NCI-H2107 (cell line): ENCODE measurements around the gene APBB2.
"Not testable (repeated sequence)": the region's sequence is repeated elsewhere in the genome, so short reads cannot be mapped to it uniquely, and the experiment has no call there.

Experiments used
- DNase-seq: peaks from one replicate; lab custom pipeline; 2025; lab: John Stamatoyannopoulos, UW

APBB2 gene

DNA sequence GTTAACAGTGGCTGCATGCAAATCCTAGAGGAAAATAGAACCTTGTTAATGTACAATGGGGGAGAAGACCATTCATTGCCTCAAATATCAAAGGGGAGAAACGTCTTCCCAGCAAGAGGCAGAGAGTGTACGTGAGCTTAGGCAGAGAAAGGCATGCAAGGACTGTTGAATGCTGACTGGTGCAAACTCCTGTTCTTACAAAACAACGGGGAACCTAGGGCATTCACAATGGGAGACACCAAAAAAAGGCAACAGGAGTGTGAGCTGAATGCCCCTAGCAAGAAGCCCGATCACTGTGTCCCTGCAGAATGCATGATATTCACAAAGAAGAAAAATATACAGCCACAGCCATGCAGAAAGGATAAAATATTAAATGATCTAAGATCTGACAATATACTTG is 279.7 kb downstream of the APBB2 start:
- DNase-seq = no peak

- DNase-seq = no peak
Measured at GRCh38 chr4:40933272-40934053, 280.9 kb downstream of the APBB2 start.

DNA sequence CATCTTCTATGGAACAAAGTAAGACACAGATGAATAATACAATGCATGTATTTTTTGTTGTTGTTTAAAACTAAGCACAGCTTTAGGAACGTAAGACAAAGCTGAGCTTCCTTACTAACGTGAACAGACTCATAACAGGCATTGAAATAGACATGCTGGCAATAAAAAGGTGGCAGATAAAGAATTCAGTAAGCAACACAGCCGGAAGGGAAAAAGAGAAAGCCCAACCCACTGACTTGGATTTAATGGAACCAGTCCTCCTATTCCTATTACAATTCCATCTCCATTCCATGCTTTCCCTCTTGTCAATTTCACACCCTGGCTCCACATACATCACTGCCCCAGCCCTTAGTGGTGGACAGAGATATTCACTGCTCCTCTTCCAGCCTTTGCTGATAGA is 282.5 kb downstream of the APBB2 start:
- DNase-seq = no peak

DNA sequence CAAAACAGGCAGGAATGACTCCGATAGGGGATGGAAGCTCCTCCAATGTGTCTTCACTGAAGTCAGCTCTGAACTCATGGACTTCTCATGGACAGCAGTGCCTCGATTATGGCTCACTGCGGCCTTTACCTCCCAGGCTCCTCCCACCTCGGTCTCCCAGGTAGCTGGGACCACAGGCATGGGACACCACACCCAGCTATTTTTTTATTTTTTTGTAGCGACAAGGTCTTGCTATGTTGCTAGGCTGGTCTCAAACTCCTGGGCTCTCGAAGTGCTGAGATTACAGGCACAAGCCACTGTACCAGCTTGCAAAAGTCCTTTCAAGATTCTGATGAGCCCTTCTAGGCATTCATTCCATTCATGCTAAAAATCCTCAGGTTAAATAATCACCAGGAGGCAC is 283.1 kb downstream of the APBB2 start:
- DNase-seq = no peak

GRCh38 chr4:40927074-40927473 is 287.3 kb downstream of the APBB2 start:
- DNase-seq = no peak

DNA sequence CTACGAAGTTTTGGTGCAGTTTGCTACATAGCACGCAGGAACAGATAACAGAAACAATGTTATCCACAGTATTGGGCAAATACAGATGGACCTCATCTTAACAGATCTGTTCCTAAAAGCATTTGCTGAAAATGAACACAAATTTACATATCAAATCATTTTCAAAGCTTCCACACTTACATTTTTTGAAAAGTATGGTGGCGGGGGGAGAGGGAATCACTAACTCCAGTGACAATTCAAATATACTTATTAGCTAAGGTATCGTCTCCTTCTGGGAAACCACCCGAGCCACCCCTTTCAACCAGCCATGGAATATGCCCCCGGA is 289.6 kb downstream of the APBB2 start:
- no peak for DNase-seq

GRCh38 chr4:40924096-40924792 is 290.1 kb downstream of the APBB2 start:
- DNase-seq = peak; percentile 1

DNA sequence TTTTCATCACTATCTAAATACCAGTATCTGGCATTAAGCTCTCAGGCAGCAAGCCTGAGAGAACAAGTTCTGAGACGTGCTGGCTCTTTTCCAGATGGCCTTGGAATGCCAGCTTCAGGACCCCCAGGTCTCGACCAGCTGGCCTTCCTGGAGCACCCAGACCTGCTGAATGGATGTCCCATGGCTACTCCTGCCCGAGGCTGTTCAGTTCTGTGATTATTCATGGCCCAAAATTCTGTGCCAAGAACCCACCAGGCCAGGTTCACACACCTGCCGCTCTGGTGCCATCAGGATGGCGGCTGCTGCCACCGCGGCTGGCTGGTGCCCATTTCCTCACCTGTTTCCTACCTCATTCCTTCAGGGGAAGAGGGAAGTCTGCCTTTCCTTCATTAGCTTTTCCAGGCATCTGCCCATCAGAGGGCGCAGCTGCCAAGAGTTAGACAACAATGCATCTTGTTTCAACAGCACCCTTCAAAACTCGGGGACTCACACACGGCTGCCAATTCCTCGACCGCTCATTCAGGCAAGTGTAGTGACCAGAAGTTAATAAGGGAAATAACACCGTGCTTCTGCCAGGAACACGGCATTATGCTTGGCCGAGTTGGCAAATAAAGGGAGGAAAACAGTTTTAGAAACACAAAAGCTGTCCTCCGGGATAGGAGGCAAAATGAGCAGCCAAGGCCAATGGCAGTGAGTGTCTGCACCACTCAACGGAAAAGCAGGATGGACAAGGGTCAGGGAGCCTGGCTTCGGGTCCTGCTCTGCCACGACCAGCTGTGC is 290.8 kb downstream of the APBB2 start:
- no peak for DNase-seq

DNA sequence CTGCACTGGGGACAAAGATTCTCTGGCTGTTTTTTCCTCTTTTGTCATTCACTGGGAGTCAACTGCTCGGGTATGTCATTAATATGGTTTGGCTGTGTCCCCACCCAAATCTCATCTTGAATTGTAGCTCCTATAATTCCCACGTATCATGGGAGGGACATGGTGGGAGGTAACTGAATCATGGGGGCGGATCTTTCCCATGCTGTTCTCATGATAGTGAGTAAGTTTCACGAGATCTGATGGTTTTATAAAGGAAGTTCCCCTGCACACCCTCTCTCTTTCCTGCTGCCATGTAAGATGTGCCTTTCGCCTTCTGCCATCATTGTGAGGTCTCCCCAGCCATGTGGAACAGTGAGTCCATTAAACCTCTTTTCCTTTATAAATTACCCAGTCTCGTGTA is 294.4 kb downstream of the APBB2 start:
- not testable (repeated sequence) for DNase-seq

DNA sequence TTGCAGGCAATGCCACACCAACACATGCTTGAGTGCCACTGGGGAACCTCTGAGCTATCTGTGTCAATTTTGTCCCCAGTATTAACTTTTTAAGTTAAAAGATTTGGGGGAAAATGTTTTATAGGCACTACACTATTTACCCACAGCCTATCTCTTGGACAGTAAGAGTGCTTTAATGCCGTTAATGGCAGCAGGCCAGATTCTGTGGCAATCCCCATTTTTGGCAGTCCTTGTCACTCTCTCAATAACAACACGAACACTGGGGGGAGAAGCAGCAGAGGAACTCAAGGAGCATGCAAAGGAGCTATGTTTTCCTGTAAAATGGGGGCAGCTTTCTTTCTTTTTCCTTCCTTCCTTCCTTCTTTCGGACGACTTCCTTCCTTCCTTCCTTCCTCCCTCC is 296.0 kb downstream of the APBB2 start:
- DNase-seq = no peak

- no peak for DNase-seq
Measured at GRCh38 chr4:40916880-40917279, 297.5 kb downstream of the APBB2 start.

- DNase-seq = no peak
Measured at GRCh38 chr4:40916218-40916555, 298.2 kb downstream of the APBB2 start.

DNA sequence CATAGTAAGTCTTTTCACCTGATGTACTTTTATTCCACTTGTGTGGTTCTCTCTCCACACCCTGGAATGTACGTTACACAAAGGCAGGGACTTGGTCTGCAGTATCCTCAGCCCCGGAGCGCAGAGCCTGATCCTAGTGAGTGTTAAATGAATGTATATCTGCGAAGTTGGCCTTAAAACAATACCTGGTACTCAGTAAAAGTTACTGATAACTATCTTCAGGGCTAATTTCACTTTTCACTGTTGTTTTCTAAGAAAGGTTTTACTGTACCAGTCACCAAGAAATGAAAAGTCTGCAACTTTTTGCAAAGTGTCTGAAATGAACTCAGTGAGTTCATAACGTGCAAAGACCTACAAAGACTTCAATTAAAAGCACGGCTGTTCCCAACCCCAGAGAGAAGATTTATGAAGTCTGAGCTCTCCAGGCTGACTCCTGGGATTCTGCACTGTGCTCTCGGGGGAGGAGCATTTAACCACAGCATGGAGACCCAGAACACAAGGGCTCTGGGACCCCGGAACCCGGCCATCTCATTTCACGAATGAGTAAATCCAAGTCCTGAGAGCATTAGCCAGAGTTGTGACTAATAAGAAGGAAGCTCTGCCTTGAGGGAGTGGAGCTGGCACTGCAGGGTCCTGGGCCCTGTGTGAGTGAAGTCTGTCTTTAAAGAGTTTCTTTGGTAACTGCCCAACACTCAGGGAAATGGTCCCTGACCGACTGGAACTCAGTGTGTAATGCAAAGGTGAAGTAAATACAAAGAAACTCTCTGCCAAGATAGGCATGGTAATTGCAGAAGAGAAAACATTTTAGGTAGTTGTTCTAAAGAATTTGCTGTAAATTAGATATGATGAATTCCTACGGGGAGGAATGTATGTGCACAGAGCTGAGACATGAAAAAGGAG is 298.8 kb downstream of the APBB2 start:
- DNase-seq = no peak

DNA sequence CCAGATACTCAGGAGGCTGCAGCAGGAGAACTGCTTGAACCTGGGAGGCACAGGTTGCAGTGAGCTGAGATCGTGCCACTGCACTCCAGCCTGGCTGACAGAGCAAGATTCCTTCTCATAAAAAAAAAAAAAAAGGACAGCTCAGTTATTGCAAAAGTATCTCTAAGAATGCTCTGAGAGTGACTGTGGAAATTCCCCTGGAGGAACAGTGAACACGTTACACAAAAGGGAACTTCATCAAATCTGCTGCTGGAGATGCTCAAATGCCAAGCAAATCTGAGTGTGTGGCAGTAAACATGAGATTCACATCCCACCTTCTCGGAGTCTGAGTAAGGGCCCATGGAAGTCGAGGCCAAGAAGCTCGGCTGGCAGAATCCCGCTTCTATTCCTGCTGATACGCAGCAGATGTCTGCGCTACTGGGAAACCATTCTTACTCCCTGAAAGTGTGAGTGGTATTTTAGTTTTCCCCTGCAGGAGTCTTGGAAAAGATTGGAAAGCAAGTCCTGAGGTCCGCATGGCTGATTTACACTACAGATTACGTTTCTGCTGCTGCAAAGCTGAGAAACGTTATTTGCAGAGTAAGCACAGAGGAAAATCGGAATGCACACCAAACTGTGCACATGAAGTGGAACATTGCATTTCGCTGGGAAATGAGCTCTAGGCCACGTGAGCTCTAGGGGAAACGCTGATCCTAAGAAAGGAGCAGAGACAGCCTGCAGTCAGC is 301.7 kb downstream of the APBB2 start:
- DNase-seq = no peak

DNA sequence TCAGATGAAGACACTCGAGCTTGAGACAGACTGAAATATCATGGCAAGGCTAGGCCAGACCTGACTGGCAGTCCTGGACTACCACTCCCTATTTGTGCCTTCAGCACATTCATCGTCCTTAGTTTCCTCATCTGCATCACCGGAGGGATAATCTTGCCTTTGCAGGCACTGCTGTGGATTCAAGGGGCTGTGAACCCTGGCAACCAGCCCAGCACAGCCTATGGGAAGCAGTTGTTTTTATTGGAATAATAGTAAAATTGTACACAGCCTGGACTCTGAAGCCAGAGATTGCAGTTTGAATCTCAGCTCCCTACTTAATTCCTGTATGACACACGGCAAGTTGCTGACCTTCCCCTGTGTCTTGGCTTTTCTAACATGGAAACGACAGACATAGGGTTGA is 303.6 kb downstream of the APBB2 start:
- no peak for DNase-seq

GRCh38 chr4:40909363-40909876 is 304.9 kb downstream of the APBB2 start:
- DNase-seq = no peak

- DNase-seq = peak; percentile 6
Measured at GRCh38 chr4:40908702-40909362, 305.5 kb downstream of the APBB2 start.

GRCh38 chr4:40908297-40908696 is 306.0 kb downstream of the APBB2 start:
- no peak for DNase-seq

GRCh38 chr4:40905414-40905813 is 308.9 kb downstream of the APBB2 start:
- no peak for DNase-seq

- DNase-seq = not testable (repeated sequence)
Measured at GRCh38 chr4:40900531-40900930, 313.8 kb downstream of the APBB2 start.
